ENCODE measurements around the gene SH3TC1.

SH3TC1 gene

GRCh38 chr4:8285143-8285975 is 86.3 kb downstream of the SH3TC1 start:
- TF ChIP-seq CTCF (IDR thresholded peaks at IDR 0.05; ENCODE audit: insufficient read depth, low read length, missing control alignments), result no peak
- DNase-seq (ENCODE audit: low read depth, low spot score), result no peak
- ChIA-PET POLR2A (no interaction called here), CTCF (interaction anchor here (0.6 kb wide), 2 partner anchors 11 to 33 kb away, joined by 3 read pairs; no protein-coding TSS in a partner anchor)
- no peak overlapping the region for H3K4me3 ChIP-seq (ENCODE audit: low read depth, low read length)

- H3K4me3 ChIP-seq (ENCODE audit: low read depth, low read length), result no peak overlapping the region
- CTCF ChIA-PET, result no interaction called here
- POLR2A ChIA-PET, result no interaction called here
- TF ChIP-seq CTCF (IDR thresholded peaks at IDR 0.05; ENCODE audit: insufficient read depth, low read length, missing control alignments), result no peak
- DNase-seq (ENCODE audit: low read depth, low spot score), result no peak
Measured at GRCh38 chr4:8285976-8286718, 87.1 kb downstream of the SH3TC1 start.

- CTCF ChIA-PET, result no interaction called here
- no peak for DNase-seq (ENCODE audit: low read depth, low spot score)
- no peak overlapping the region for H3K4me3 ChIP-seq (ENCODE audit: low read depth, low read length)
- POLR2A ChIA-PET, result no interaction called here
- TF ChIP-seq CTCF (IDR thresholded peaks at IDR 0.05; ENCODE audit: insufficient read depth, low read length, missing control alignments), result no peak
Measured at GRCh38 chr4:8286719-8287342, 87.7 kb downstream of the SH3TC1 start.

GRCh38 chr4:8287343-8288280 is 88.5 kb downstream of the SH3TC1 start:
- ChIA-PET POLR2A (no interaction called here), CTCF (no interaction called here)
- no peak overlapping the region for H3K4me3 ChIP-seq (ENCODE audit: low read depth, low read length)
- no peak for DNase-seq (ENCODE audit: low read depth, low spot score)
- no peak for TF ChIP-seq CTCF (IDR thresholded peaks at IDR 0.05; ENCODE audit: insufficient read depth, low read length, missing control alignments)

GRCh38 chr4:8289151-8289750 is 90.2 kb downstream of the SH3TC1 start:
- CTCF ChIA-PET, result no interaction called here
- H3K4me3 ChIP-seq (ENCODE audit: low read depth, low read length), result no peak overlapping the region
- DNase-seq (ENCODE audit: low read depth, low spot score), result no peak
- no peak for TF ChIP-seq CTCF (IDR thresholded peaks at IDR 0.05; ENCODE audit: insufficient read depth, low read length, missing control alignments)
- POLR2A ChIA-PET, result no interaction called here
